ENCODE measurements around the gene LRP1B.

LRP1B gene

GRCh38 chr2:141348481-141348880 is 782.3 kb downstream of the LRP1B start:
- TF ChIP-seq, protein P1, sequence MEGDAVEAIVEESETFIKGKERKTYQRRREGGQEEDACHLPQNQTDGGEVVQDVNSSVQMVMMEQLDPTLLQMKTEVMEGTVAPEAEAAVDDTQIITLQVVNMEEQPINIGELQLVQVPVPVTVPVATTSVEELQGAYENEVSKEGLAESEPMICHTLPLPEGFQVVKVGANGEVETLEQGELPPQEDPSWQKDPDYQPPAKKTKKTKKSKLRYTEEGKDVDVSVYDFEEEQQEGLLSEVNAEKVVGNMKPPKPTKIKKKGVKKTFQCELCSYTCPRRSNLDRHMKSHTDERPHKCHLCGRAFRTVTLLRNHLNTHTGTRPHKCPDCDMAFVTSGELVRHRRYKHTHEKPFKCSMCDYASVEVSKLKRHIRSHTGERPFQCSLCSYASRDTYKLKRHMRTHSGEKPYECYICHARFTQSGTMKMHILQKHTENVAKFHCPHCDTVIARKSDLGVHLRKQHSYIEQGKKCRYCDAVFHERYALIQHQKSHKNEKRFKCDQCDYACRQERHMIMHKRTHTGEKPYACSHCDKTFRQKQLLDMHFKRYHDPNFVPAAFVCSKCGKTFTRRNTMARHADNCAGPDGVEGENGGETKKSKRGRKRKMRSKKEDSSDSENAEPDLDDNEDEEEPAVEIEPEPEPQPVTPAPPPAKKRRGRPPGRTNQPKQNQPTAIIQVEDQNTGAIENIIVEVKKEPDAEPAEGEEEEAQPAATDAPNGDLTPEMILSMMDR (IDR thresholded peaks at IDR 0.05; ENCODE audit: low read depth, low read length), result no peak
- no peak for DNase-seq (ENCODE audit: extremely low read depth, low read depth)

DNA sequence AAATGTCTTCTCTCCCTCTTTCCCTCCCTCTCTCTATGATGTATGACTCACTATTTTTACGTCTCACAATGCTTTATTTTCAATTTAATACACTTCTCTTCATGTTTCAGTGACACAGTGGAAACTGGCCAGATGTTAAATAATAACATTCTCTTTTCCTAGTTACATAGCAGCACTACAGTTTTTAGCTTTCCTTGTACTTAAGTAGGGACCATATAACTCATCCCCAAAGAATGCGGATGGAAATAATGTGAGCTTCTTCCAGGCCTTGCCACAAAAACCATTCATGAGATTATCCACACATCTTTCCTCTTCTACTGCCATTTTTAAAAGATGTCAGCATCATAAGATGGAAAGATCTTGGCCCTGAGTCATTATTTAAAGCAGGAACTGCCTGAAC is 789.4 kb downstream of the LRP1B start:
- peak; percentile 22 for DNase-seq (ENCODE audit: extremely low read depth, low read depth)
- TF ChIP-seq, protein P1 (IDR thresholded peaks at IDR 0.05; ENCODE audit: low read depth, low read length), result no peak

DNA sequence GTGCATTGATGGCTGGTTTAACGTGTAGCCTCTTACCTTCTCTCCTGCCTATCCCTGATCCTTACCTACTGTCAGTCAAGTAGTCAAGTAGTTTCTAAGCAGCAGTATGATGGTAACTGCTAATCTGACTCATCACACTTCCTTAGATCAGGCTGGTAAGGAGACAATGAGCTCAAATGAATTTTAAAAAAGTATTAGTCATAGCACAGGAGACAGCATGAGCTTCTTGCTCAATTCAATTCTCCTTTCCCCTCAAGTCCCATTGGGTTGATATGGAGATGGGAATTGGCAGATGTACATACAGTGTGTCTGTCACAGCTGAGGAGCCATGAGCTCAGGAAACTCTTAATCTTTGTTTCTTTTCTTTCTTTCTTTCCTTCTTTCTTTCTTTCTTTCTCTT is 799.7 kb downstream of the LRP1B start:
- TF ChIP-seq, protein P1 (IDR thresholded peaks at IDR 0.05; ENCODE audit: low read depth, low read length), result no peak
- no peak for DNase-seq (ENCODE audit: extremely low read depth, low read depth)

DNA sequence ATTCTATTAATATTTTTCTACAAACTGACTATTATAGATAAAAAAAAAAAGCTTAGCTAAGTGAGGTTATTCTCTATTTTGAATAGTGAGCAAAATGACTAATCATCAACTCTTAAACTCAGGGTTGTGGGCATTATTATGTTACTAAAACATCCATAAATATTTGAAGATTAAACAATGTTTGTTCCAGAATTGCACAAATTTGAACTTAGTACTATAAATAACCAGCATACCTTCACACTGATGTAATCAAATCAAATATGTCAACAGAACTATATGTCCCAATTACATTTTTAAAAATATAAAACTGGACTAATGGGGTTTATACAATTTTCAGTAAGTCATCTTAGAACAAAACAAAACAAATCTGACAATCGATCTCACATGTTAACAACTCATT is 800.9 kb downstream of the LRP1B start:
- TF ChIP-seq, protein P1 (IDR thresholded peaks at IDR 0.05; ENCODE audit: low read depth, low read length), result no peak
- DNase-seq (ENCODE audit: extremely low read depth, low read depth), result no peak

GRCh38 chr2:141323571-141323970 is 807.2 kb downstream of the LRP1B start:
- no peak for DNase-seq (ENCODE audit: extremely low read depth, low read depth)
- TF ChIP-seq, protein P1 (IDR thresholded peaks at IDR 0.05; ENCODE audit: low read depth, low read length), result no peak

- no peak for DNase-seq (ENCODE audit: extremely low read depth, low read depth)
- TF ChIP-seq, protein P1 (IDR thresholded peaks at IDR 0.05; ENCODE audit: low read depth, low read length), result no peak
Observed at GRCh38 chr2:141317986-141318385, 812.8 kb downstream of the LRP1B start.

- no peak for DNase-seq (ENCODE audit: extremely low read depth, low read depth)
- TF ChIP-seq, protein P1 (IDR thresholded peaks at IDR 0.05; ENCODE audit: low read depth, low read length), result no peak
Observed at GRCh38 chr2:141316606-141317005, 814.2 kb downstream of the LRP1B start.

Measured in AG09319 (cell line).